ENCODE data around the gene SPOPL.

- TF ChIP-seq MAX (IDR thresholded peaks at IDR 0.05; ENCODE audit: low read depth, low read length) (no peak), POLR2A (IDR thresholded peaks at IDR 0.05; ENCODE audit: extremely low read depth, insufficient read length) (no peak), CTCF (IDR thresholded peaks at IDR 0.05; ENCODE audit: low read depth, low read length) (no peak)
These were observed 2.5 kb downstream of the SPOPL start for GRCh38 chr2:138504092-138504491.
